Muscle of arm (tissue), 12 donors: ENCODE results near the gene RIN3. TPM values are rescaled to one million over a fixed set of nuclear protein-coding genes. Genes with fewer than 3 reads are reported as not detected.
A peak's percentile ranks its signal among the peaks of the same experiment; 100 is the strongest.

Experiments
- DNase-seq: peaks from one replicate; pipeline ENCODE4 v3.0.0-alpha.2; 2013
- polyA plus RNA-seq, 12 donors: library from polyadenylated mRNA; unstranded; fragments of 120-200 nt; gene quantifications; one replicate each; pipeline ENCODE4 v1.2.1, GENCODE V29; 2013; ENCODE audit not compliant: insufficient read length in 12 of 12

RIN3 gene
- polyA plus RNA-seq, 12 donors, result 9.8 to 50.6 (median 12.1) TPM; not detected in 1

DNA sequence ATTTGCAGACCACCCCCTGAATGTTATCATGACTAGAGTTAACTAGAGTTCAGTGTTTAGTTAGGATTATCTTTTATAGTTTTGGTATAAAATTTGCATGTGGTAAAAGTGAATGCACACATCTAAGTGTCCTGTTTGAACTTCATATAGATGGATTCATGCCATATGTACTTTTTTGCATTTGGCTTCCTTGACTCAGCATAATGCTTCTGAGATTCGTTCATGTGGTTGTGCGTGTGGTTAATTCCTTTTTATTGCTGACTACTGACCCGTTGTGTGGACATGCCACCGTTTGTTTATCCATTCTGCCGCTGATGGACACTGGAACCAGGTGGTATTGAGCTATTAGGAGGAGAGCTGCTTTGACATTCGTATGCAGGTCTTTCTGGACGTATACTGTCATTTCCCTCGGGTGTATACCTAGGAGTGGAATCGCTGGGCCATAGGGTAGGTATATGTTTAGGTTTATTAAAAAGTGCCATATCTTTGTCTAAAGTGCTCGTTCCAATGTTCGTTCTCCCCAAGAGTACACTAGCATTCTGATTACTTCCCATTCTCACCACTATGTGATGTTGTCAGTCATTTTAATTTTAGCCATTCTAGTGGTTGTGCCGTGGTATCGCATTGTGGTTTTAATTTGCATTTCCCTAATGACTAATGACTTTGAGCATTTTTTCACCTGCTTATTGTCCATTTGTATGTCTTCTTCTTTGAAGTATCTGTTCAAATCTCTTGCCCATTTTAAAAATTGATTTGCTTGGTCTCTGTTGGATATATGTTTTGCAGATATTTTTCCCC lies 37.7 kb downstream of the RIN3 start:
- DNase-seq, result no peak

DNA sequence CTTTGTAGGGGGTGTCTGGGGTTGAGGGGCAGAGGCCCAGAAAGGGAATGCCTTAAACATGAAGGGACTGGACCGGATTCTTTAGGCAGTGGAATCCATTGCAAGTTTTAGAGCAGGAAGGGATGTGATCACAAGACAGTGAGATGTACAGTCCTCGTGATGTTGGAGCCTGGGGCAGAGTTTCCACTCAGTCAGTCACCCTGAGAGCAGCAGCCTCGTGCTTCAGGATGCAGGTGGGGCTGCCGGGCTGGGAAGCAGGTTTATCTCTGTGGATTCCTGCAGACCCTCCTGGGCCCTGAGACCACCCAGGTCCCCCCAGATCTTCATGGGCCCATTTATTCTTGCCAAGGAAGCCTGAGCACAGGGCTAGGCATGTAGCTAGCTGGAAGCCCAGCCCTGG lies 38.5 kb downstream of the RIN3 start:
- DNase-seq, result no peak

DNA sequence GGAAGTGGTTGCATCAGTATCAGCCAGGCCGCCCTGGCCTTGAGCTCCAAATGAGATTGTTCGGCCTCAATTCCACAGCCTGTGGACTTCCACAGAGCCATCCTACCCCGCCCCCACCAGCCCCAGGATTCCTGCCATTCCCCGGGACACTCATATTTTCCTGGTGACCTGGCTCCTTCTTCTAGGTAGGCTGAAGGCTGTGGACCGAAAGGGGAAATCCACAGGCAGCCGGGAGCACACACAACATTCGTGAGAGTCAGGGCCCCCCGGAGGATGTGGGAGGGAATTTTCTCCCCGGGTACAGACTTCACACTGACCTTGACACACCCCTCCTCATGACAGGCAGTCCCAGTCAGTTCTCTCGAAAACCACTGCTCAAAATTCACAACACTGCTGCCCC lies 39.9 kb downstream of the RIN3 start:
- no peak for DNase-seq

DNA sequence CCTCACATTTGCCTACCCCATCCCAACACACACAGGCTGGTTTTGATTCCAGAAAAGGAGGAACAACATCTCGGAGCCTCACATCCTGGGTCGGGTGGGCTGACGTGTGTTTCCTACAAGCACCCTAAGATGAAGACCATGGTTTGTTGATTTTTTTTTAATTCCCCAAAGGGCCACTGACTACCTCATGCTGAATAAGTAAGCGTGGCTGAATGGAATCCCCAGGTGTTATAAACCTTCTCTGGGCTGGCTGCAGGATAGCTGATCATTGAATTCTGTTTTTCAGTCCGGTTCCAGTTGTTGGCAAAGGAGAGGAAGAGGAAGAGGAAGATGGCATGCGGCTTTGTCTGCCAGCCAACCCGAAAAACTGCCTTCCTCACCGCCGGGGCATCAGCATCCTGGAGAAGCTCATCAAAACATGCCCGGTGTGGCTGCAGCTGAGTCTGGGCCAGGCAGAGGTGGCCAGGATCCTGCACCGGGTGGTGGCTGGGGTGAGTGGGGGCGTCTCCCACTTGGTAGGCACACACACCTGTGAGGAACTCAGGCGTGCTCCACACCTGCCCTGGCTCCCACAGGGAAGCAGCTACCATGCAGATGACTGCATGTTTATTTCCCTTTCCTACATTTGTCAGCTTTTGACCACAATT lies 42.0 kb downstream of the RIN3 start:
- DNase-seq, result no peak

DNA sequence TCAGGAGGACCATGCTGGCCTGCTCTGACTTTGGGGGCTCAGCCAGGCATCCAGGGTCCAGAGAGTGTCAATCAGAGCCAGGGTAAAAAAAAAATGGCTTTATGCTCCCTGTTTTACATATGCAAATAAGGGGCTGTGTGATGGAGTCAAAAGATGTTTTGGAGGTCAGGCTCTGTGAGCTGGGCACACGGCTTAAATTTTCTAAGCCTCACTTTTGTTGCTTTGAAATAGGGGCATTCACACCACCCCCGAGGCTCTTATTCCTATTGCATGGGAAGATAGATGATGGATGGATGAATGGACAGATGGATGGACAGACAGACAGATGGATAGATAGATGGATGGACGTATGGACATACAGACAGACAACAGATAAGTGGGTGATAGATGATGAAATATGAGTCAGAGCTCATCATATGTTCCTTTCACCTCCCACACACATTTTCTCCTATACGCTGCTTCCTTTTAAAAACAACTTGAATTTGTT lies 42.7 kb downstream of the RIN3 start:
- no peak for DNase-seq

DNA sequence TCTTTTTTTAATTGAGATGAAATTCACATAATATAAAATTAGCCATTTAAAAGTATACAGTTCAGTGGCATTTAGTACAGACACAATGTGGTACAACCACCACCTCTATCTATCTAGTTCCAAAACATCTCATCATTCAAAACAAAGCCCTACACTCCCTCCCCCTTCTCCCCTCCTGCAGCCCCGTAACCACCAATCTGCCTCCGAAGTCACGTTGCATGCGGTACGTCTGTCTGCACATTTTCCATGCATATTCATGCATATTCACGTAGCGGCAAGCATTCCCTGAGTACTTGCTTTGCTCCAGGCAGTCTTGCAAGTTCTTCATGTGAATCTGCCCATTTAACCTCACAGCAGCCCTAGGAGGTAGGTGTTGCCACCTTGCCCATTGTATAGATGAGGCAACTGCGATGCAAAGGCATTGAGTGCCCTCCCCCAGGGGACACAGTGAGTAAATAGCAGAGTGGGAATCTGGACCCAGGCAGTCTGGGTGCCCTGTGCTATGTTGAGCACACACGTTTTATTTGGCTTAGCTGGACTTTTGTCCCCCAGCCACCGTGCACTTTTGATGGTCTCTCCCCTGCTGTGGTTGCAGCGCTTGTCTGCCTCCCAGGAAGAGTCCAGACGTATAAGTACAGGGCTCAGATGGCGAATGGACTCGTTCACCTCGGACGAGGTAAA lies 43.4 kb downstream of the RIN3 start:
- no peak for DNase-seq

DNA sequence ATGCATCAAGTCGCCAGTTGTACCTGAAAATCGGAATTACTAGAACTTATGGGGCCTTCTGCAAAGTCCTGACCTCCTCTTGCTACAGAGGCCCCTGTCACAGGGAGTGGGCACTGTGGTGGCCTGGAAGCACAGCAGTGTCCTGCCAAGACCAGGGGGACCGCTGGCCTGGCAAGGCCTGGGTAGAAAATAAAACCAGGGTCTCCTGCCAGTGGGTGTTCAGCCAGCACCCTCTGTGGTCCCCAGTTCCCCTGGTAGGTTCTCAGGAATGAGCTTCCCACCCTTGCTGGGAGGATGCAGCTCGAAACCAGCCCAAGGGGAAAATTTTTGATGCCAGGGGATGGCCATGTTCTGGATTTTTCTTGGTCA lies 43.9 kb downstream of the RIN3 start:
- DNase-seq, result no peak

DNA sequence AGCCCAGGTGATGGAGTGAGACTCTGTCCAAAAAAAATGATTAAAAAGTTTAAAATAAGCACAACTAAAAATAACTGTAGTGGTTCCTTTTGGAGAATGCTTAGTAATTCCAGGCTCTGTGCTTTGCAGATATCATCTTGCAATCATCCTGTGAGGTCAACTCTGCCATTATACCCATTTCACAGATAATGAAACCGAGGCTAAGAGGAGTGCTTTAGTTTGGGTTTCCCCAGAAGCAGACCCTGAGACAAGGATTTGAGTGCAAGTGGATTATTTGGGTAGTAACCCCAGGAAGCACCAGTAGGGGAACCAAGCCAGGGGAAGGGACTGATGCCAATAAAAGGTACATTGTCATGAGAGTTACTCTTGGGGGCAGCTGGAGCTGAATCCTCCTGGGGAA lies 44.7 kb downstream of the RIN3 start:
- no peak for DNase-seq

DNA sequence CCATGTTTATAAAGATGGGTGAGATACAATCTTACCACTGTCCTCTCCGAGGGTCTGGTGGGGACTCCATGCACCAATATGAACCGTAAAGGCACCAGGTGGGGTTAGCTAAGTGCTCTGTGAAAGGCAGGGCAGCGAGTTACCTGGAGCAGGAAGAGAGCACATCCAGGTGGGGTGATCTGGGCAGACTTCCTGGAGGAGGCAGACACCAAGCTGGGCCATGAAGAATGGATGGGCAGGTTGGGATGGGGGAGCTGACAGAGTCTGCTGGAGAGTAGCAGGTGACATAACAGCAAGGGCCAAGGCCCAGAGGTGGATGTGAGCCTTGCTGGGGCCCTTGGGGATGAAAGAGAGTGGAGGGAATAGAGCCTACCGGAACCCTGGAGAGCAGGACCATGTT lies 45.9 kb downstream of the RIN3 start:
- no peak for DNase-seq

DNA sequence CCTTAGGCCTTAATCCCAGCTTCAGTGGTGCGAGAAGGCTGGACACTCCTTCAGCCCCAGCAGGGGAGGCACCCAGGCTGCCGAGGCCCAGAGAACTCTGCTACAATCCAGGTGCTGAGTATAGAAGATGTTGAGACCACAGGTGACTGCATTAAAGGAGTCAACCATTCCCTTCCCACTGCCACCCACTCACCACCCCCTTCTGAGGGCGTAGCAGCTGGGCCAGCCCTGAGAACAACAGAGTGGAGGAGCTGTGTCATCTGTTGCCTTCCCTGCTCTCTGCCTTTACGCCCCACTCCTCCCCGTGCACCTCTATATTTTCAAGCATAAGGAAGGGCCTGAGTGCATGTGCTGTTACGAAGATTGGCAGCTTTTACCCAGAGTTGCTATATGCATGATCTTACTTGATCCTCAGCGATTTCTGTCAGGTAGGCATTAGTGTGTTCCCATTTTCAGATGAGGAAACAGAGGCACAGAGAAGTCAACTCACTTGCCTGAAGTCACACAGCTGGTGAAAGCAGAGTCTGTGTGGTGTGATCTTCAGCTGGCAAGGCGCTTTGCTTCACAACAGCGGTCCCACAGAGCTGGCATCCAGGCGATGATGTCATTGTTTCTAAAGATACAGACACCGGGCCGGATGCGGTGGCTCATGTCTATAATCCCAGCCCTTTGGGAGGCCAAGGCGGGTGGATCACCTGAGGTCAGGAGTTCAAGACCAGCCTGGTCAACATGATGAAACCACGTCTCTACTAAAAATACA lies 46.7 kb downstream of the RIN3 start:
- no peak for DNase-seq

DNA sequence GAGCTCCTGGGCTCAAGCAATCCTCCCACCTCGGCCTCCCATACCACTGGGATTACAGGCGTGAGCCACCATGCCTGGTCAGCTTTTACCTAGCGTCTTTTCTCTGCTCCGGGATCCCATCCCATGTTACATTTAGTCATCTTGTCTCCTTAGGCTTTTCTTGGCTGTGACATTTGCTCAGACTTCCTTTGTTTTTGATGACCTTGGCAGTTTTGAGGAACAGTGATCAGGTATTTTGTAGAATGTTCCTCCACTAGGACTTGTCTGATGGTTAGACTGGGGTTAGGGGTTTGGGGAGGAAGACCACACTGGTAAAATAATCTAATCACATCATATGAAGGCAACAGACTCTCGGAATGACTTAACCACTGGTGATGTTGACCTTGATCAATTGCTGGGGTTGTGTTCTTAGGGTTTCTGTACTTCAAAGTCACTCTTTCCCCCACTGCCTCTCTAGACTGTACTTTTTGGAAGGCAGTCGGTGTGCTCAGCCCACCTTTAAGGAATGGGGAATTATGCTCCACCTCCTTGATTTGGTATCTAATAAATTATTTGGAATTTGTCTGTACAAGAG lies 48.4 kb downstream of the RIN3 start:
- DNase-seq, result no peak

DNA sequence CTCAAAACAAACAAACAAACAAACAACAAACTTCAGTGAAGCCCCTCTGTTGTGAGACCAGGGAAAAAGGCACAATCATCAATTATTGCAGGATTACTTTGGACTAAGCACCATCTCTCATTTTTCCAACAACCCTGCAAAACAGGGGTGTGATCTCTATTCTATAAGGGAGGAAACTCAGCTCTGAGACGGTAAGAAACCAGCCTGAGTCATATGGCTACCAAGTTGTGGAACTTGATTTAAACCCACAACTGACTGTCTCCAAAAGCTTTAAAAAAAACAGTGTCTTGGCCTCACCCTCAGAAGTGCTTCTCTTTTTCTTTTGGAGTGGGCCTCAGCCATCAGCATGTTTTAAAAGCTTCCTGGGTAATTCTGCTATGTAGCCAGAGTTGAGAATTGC lies 49.8 kb downstream of the RIN3 start:
- no peak for DNase-seq

DNA sequence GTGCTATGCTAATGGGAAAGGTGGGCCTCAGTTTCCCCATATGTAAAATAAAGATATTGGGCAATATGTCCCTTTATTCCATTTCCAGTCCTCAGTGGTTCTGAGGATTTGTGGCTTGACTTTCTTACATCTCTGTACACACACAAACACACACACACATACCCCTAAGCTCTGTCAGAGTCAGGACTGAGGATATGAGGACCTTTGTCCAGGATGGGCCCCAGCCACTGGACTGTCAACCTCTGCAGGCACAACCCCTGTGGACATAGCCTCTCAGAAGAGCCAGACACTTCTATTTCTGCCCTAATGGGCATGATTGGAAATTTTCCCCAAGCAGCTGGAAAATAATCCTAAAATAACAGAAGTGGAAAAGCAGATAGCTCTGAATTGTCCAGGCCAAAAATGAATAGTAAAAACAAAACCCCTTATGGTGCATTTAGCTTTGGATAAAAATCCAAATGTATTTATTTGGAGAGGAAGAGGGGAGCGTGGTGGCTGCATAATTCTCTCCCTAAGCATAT lies 50.2 kb downstream of the RIN3 start:
- peak; percentile 70 for DNase-seq

DNA sequence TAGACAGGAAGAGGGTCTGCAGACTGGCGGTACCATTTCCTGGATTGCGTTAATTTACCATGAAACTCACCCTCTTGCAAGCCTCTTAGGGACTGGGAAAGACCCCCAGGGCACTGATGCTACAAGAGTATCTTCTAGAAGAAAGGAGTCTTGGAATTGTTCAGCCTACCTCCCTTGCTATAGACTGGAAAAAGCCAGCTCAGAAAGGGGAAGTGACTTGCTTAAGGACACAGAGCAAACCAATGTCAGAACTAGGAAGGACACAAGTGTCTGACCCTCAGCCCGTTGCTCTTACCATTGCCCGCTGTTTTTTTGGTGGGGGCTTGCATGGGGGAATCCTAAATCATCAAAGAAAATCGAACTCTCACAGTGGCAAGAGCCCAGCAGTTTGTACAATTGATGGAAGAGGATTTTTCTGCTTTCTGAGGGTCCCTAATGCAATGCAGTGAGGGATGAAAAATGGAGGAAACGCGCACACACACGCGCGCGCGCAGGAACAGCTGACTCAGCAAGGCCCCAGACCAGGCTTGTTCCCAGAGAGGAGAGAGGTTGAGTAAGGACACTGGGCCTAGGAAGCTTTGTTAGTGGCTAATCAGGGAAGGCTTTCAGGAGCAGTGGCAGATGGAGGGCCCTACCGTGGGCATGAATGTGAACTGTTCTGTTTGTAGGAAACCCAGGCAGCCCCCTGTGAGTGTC lies 50.9 kb downstream of the RIN3 start:
- no peak for DNase-seq

DNA sequence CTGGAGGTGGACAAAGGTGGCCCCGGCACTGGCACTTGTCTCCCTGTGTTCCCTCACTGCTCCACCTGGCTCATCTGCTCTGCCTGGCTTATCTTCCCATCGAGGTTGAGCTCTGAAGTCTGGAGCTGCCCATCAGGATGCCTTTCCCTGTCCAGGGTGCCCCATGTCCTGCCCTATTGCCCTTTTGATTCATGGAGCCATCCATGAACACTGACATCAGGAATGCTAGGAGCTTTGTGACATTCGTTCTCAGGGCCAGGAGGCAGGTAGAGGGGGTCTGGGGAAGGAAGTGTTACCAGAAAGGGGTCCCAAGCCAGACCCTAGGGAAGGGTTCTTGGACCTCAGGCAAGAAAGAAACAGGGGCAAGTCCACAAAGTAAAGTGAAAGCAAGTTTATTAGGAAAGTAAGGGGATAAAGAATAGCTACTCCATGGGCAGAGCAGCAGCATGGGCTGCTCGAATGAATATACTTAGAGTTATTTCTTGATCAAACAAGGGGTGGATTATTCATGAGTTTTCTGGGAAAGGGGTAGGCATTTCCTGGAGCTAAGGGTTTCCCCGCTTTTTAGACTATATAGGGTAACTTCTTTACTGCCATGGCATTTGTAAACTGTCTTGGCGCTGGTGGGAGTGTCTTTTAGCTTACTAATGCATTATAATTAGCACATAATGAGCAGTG lies 51.6 kb downstream of the RIN3 start:
- no peak for DNase-seq

DNA sequence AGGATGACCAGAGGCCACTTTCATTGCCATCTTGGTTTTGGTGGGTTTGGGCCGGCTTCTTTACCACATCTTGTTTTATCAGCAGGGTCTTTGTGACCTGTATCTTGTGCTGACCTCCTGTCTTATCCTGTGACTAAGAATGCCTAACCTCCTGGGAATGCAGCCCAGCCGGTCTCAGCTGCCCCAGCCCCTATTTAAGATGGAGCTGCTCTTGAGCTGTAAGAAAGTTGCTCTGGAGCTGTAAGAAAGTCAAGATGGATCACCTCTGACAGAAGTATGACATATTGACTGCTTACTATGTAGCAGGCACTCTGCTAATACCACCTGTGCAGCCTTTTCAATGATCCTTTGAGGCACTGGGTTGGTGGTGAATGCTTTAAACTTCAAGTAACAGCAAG lies 52.1 kb downstream of the RIN3 start:
- DNase-seq, result no peak

DNA sequence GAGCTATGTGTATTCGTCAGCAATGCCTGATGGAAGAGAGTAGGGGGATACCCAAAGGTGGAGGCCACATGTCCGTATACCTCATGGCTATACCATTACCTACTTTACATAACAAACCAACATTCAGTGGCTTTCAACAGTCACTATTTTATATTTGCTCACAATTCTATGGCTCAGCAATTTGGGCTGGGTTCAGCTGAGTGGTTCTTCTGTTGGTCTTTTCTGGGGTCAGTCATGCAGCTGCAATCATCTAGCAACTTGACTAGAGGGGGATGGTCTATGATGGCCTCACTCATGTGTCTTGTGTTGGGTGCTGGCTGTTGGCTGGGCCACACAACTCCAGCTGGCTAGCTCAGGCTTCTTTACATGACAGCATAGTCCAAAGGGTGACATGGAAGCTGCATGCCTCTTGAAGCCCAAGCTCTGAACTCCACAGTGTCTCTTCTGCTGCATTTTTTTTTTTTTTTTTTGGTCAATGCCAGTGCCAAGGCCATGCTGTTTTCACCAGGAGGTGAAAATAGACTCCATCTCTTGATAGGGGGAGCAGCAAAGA lies 53.7 kb downstream of the RIN3 start:
- no peak for DNase-seq

DNA sequence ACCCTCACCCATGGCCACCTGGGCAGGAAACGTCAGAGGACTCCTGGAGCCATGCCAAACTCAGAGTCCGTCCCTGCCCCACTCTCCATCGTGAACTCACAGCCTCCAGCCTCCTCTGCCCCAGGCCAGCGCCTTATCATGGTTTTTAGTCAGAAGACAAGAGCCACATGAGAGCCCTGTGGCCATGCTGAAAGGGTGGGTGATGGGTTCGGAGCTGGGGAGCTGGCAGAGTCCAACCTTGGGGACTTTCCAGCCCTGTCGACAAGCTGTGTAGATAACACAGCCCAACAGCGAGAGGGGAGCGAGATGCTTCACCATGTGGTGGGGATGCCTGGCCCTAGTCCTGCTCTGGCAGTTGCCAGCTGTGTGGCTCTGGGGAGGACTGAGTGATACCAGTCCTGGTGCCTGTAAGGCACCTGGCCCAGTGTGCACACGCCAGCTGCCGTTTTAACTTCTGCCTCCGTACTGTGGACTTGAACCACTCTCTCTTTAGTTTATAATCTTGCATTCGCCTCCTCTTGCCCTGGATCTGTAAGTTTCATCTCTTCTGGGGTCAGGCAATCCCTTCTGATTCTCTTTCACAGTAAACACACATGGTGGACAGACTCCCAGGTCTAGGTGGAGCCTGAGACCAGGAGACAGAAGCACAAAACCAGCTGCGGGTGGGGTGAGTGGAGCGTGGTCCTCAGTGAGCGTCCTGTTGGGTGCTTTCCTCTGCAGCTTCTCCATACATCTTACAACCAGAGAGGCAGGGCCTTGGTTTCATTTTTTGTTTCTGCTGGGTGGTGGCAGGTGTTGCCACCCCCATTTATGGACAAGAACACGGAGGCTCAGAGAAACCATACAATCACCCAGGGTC lies 55.3 kb downstream of the RIN3 start:
- DNase-seq, result no peak

DNA sequence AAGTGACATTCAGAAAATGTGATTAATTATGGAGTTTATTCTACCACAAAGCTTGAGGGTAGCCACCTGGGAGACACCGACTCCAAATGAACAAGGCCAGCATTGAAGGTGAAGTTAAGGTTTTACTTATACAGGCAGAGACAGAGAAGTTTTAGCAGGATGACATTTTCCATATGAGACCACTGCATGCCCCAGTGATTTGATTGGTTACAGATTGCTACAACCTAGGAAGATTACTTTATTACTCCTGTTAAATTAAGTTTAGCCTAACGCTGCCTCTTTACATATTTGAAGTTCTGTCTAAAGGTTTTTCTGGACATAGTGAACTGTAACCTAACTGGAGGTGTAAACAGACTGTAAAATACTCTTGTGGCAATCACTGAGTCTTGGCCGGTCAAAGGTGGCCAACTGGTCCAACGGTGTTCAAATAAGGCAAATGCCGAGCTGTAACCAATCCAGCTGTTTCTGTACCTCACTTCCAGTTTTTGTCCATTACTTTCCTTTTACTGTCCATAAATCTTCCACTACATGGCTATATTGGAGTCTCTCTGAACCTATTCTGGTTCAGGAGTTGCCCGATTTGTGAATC lies 57.2 kb downstream of the RIN3 start:
- DNase-seq, result no peak
